ENCODE measurements around the gene LRP11.
"Not testable (repeated sequence)": the region's sequence is repeated elsewhere in the genome, so short reads cannot be mapped to it uniquely, and the experiment has no call there.

LRP11 gene

GRCh38 chr6:149897855-149898744 lies 33.9 kb upstream of the LRP11 start, which contains the start of gene RAET1E:
Gene RAET1E (minus strand): TSS chr6:149898113. CDS start chr6:149890901, 7,212 bp downstream.
- peak in 1 of 3 experiments; percentile 14 for DNase-seq

- DNase-seq, result no peak
These were observed 33.0 kb upstream of the LRP11 start for GRCh38 chr6:149897015-149897697.

- no peak for DNase-seq
These were observed 32.3 kb upstream of the LRP11 start for GRCh38 chr6:149896491-149896890.

GRCh38 chr6:149895833-149896271 lies 31.7 kb upstream of the LRP11 start:
- peak in 2 of 3 experiments; percentile 13 to 15 for DNase-seq

GRCh38 chr6:149895048-149895590 lies 31.0 kb upstream of the LRP11 start:
- peak in 1 of 3 experiments; percentile 8 for DNase-seq

- not testable (repeated sequence) for DNase-seq
These were observed 27.7 kb upstream of the LRP11 start for GRCh38 chr6:149891864-149892263.

GRCh38 chr6:149891259-149891658 lies 27.1 kb upstream of the LRP11 start:
- no peak for DNase-seq

GRCh38 chr6:149890629-149891045 lies 26.5 kb upstream of the LRP11 start:
- no peak for DNase-seq

GRCh38 chr6:149889326-149889725 lies 25.2 kb upstream of the LRP11 start:
- DNase-seq, result no peak

- DNase-seq, result peak in 1 of 3 experiments; percentile 60
These were observed 24.5 kb upstream of the LRP11 start for GRCh38 chr6:149888659-149889058.

- DNase-seq, result no peak
These were observed 23.9 kb upstream of the LRP11 start for GRCh38 chr6:149888093-149888492.

GRCh38 chr6:149887343-149887742 lies 23.2 kb upstream of the LRP11 start:
- DNase-seq, result no peak

- no peak for DNase-seq
These were observed 21.7 kb upstream of the LRP11 start for GRCh38 chr6:149885888-149886287.

GRCh38 chr6:149884617-149885016 lies 20.5 kb upstream of the LRP11 start:
- no peak for DNase-seq

- DNase-seq, result peak in 2 of 3 experiments; percentile 52 to 58
These were observed 20.1 kb upstream of the LRP11 start for GRCh38 chr6:149884215-149884614.

GRCh38 chr6:149881860-149882259 lies 17.7 kb upstream of the LRP11 start:
- no peak for DNase-seq

GRCh38 chr6:149881066-149881766 lies 17.1 kb upstream of the LRP11 start:
- DNase-seq, result no peak

- DNase-seq, result no peak
These were observed 13.5 kb upstream of the LRP11 start for GRCh38 chr6:149877659-149878058.

- DNase-seq, result no peak
These were observed 12.2 kb upstream of the LRP11 start for GRCh38 chr6:149876241-149876933.

- no peak for DNase-seq
These were observed 8.1 kb upstream of the LRP11 start for GRCh38 chr6:149872233-149872632.

GRCh38 chr6:149871182-149871581 lies 7.0 kb upstream of the LRP11 start:
- DNase-seq, result no peak

GRCh38 chr6:149869275-149869892 lies 5.2 kb upstream of the LRP11 start:
- no peak for DNase-seq
